ENCODE data around the gene KCND2.

KCND2 gene

DNA sequence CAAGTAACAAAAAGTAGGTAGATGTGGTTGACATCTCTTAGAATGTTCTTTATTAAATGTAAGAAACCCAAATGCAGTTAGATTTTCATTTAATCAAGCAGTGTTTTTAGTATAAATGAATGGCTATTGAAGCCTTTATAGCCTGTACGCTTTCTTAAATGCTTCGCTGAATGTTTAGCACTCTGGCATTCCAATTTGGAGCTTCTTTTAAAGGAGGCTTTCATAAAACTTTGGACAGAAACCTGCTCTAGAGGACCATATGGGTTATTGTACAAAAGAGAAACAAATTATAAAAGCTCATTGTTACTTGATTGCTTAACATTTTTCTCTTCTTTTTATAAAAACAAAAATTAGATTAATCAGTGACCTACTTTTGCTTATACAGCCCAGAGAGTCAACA is 59.5 kb downstream of the KCND2 start:
- no peak for DNase-seq (ENCODE audit: low read depth)
- H3K4me3 ChIP-seq (ENCODE audit: control insufficient read depth, low read depth, low read length): no peak overlapping the region
- TF ChIP-seq, protein P1, sequence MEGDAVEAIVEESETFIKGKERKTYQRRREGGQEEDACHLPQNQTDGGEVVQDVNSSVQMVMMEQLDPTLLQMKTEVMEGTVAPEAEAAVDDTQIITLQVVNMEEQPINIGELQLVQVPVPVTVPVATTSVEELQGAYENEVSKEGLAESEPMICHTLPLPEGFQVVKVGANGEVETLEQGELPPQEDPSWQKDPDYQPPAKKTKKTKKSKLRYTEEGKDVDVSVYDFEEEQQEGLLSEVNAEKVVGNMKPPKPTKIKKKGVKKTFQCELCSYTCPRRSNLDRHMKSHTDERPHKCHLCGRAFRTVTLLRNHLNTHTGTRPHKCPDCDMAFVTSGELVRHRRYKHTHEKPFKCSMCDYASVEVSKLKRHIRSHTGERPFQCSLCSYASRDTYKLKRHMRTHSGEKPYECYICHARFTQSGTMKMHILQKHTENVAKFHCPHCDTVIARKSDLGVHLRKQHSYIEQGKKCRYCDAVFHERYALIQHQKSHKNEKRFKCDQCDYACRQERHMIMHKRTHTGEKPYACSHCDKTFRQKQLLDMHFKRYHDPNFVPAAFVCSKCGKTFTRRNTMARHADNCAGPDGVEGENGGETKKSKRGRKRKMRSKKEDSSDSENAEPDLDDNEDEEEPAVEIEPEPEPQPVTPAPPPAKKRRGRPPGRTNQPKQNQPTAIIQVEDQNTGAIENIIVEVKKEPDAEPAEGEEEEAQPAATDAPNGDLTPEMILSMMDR (IDR thresholded peaks at IDR 0.05; ENCODE audit: control insufficient read depth, insufficient read depth, low read depth, low read length, missing control alignments): no peak

DNA sequence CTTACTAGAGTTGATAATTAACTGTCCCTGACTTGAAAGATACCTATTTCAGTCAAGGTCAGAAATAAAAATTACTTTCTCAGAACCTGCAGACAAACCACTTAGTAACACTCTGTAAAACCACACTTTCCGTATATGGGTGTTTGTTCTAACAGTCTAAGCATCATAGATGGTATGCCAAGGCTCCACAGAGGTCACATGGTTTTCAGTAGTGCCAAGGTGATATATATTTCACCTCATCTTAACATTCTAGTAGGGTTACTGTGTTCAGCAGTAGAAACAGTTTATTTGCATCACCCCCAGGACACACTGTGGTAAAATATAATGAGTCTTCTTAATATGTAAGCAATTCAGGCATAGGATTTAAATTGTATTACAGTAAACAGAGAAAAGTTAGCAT is 61.5 kb downstream of the KCND2 start:
- no peak for DNase-seq (ENCODE audit: low read depth)
- H3K4me3 ChIP-seq (ENCODE audit: control insufficient read depth, low read depth, low read length): no peak overlapping the region
- TF ChIP-seq, protein P1 (IDR thresholded peaks at IDR 0.05; ENCODE audit: control insufficient read depth, insufficient read depth, low read depth, low read length, missing control alignments): no peak

DNA sequence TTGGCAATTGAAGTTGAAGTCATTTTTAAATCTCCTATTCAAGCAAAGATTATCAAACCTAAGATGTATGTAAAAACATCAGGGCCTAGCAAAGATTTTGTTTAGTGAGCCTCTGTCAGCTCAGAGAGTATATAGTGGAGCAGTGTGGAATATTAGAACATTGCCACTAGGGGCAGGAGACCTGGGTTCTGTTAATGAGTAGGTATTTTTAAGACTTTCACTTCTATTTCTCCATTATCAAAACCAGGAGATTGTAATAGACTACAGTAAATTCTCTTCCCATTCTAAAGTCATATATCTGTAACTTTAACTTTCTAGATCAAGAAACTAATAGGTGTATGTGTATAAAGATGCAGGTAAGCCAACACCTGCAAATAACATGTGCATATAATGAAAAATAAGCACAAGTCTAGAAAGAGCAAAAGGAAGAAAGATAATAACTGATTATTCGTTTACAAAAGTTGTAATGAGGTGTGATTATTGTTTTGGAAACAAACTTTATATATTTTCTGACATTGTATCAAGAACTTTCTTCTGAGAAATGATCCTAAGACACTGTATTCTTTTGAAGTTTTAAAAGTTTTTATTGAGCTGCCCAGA is 64.4 kb downstream of the KCND2 start:
- DNase-seq (ENCODE audit: low read depth): no peak
- TF ChIP-seq, protein P1 (IDR thresholded peaks at IDR 0.05; ENCODE audit: control insufficient read depth, insufficient read depth, low read depth, low read length, missing control alignments): no peak

DNA sequence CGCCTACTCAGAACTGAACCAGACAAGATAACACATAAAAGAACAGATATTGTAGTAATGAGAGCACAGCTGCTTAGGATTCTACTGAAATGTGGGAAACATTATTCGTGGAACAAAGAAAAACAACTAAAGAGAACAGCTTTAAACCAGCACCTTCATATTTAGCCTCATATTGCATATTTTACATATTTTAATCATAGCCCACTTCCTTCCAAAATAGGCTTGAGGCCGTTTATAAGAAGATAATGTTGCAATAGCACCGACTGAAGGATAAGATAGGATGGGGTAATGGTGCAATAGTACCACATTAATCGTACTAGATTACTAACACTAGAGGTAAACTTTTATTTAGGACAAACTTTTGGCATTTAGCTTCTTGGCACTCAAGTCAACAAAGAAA is 71.3 kb downstream of the KCND2 start:
- no peak for DNase-seq (ENCODE audit: low read depth)
- no peak overlapping the region for H3K4me3 ChIP-seq (ENCODE audit: control insufficient read depth, low read depth, low read length)
- TF ChIP-seq, protein P1 (IDR thresholded peaks at IDR 0.05; ENCODE audit: control insufficient read depth, insufficient read depth, low read depth, low read length, missing control alignments): no peak

More for the DNA sequence above, 64.4 kb downstream of the KCND2 start:
- H3K4me3 ChIP-seq (ENCODE audit: control insufficient read depth, low read depth, low read length): no peak overlapping the region

DNA sequence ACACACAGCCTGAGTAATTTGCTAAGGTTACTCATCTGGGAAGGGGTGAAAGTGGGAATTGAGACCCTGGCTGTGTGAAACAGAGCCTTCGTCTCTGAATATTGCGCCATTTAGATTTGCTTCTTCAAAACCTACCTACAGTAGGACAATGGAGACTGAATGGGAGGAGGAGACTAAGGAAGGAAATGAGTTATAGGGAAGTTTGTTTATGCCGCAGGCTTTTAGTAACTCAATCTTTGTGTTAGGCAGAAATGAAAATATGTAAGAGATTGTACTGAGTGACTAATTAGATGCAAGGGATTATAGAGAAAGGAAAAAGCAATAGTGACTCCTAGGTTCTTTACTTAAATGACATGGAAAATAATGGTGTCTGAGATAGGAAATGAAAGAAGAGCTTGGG is 80.2 kb downstream of the KCND2 start:
- DNase-seq (ENCODE audit: low read depth): no peak
- TF ChIP-seq, protein P1 (IDR thresholded peaks at IDR 0.05; ENCODE audit: control insufficient read depth, insufficient read depth, low read depth, low read length, missing control alignments): no peak
- no peak overlapping the region for H3K4me3 ChIP-seq (ENCODE audit: control insufficient read depth, low read depth, low read length)

DNA sequence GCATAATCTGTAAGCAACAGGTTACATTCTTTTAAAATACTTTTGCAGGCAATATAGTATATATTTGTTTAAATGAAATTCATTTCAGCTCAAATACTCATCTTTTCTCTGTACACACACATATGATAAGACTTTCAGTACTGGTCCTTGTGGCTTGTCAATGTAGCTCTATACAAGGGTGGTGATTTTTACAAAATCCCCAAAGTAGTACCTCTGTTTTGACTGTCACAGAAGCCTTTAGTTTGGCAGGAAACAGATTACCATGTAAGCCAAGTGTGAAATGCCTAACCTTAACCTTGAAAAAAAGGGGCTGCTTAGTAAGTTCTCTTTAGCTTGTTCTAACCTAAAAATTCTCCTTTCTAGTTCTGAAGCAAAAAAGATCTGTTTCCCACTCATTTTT is 87.9 kb downstream of the KCND2 start:
- no peak overlapping the region for H3K4me3 ChIP-seq (ENCODE audit: control insufficient read depth, low read depth, low read length)
- DNase-seq (ENCODE audit: low read depth): no peak
- TF ChIP-seq, protein P1 (IDR thresholded peaks at IDR 0.05; ENCODE audit: control insufficient read depth, insufficient read depth, low read depth, low read length, missing control alignments): no peak

DNA sequence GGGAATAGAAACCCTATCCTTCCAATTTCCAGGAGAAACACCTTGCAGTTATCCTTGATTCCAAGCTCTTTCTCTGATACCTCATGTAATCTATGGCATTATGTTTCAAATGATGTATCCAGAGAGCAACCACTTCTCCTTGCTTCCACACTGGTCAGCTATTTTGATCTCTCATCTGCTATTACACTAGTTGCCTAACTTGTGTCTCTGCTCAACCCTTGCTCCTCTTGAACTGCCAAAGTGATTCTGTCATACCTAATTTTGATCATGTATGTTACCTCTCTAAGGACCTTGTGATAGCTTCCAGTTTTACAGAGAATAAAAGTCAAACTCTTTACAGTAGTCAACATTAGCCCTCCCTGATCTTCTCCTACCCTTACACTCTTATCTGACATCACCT is 90.4 kb downstream of the KCND2 start:
- no peak for DNase-seq (ENCODE audit: low read depth)
- TF ChIP-seq, protein P1 (IDR thresholded peaks at IDR 0.05; ENCODE audit: control insufficient read depth, insufficient read depth, low read depth, low read length, missing control alignments): no peak
- H3K4me3 ChIP-seq (ENCODE audit: control insufficient read depth, low read depth, low read length): no peak overlapping the region

All from AG09309 (cell line).